Smooth muscle cell (in vitro differentiated cells): ENCODE results near the gene NTSR1. TPM values are rescaled to one million over a fixed set of nuclear protein-coding genes. Genes with fewer than 3 reads are reported as not detected.

Experiments
- DNase-seq: peaks from one replicate; lab custom pipeline; 2025; ENCODE audit not compliant: unreplicated experiment; lab: John Stamatoyannopoulos, UW
- H2AFZ ChIP-seq: fragments of 200-600 bp; sonication (generic); 2 replicates; pipeline ENCODE4 v1.6.0; 2016; ENCODE audit warnings: antibody characterized with exemption, low read depth, mild to moderate bottlenecking
- H3F3A ChIP-seq: fragments of 200-600 bp; sonication (generic); 2 replicates; pipeline ENCODE4 v1.6.0; 2017; ENCODE audit warnings: antibody characterized with exemption, low read depth
- H3K27ac ChIP-seq: fragments of 200-600 bp; sonication (generic); 2 replicates; pipeline ENCODE4 v1.5.1; 2016; ENCODE audit warnings: low read depth, mild to moderate bottlenecking
- H3K27me3 ChIP-seq: fragments of 200-600 bp; sonication (generic); 2 replicates; pipeline ENCODE4 v1.6.1; 2016; ENCODE audit warnings: low read depth, mild to moderate bottlenecking
- H3K36me3 ChIP-seq: fragments of 200-600 bp; sonication (generic); 2 replicates; pipeline ENCODE4 v1.5.1; 2016; ENCODE audit warnings: low read depth
- H3K4me1 ChIP-seq: fragments of 200-600 bp; sonication (generic); 2 replicates; pipeline ENCODE4 v1.5.1; 2016; ENCODE audit warnings: low read depth
- H3K4me2 ChIP-seq: fragments of 200-600 bp; sonication (generic); 2 replicates; pipeline ENCODE4 v1.6.0; 2016; ENCODE audit warnings: mild to moderate bottlenecking
- H3K4me3 ChIP-seq: fragments of 200-600 bp; sonication (generic); 2 replicates; pipeline ENCODE4 v1.5.1; 2016; ENCODE audit warnings: mild to moderate bottlenecking
- H3K79me2 ChIP-seq: fragments of 200-600 bp; sonication (generic); 2 replicates; pipeline ENCODE4 v1.6.0; 2016; ENCODE audit warnings: low read depth, mild to moderate bottlenecking
- H3K9ac ChIP-seq: fragments of 200-600 bp; sonication (generic); 2 replicates; pipeline ENCODE4 v1.6.0; 2016; ENCODE audit warnings: low read depth
- H3K9me3 ChIP-seq: fragments of 200-600 bp; sonication (generic); replicated peaks from 2 replicates; pipeline ENCODE4 v1.5.1; 2016; ENCODE audit warnings: low read depth
- H4K20me1 ChIP-seq: fragments of 200-600 bp; sonication (generic); 2 replicates; pipeline ENCODE4 v1.6.0; 2016; ENCODE audit warnings: low read depth
- whole genome bisulfite sequencing: methylation state at CpG from one replicate; pipeline ENCODE4 v1.1.7; 2016; ENCODE audit warnings: low lambda C conversion rate; 5-methylcytosine and 5-hydroxymethylcytosine counted together
- polyA plus RNA-seq: library from polyadenylated mRNA; unstranded; fragments of >200 nt; fragmentation: Nextera tagmentation; extraction: Ambion mirVana; gene quantifications from 2 replicates; pipeline ENCODE4 v1.2.1, GENCODE V29; 2016
- total RNA-seq: library from RNA; depleted of rRNA; stranded (reverse); fragments of >200 nt; gene quantifications from 2 replicates; pipeline ENCODE4 v1.2.3, GENCODE V29; 2014
- TF ChIP-seq, protein P1 (sequence below): fragments of 200-600 bp; sonication (generic); IDR thresholded peaks from 2 replicates; pipeline ENCODE4 v1.5.1; 2017; ENCODE audit warnings: borderline replicate concordance, mild to moderate bottlenecking, antibody characterized with exemption; ENCODE audit not compliant: insufficient read depth, poor library complexity, severe bottlenecking

Gene NTSR1
- total and polyA plus RNA-seq, 2 experiments from 2014 or later: 0.09 TPM; not detected in 1

DNA sequence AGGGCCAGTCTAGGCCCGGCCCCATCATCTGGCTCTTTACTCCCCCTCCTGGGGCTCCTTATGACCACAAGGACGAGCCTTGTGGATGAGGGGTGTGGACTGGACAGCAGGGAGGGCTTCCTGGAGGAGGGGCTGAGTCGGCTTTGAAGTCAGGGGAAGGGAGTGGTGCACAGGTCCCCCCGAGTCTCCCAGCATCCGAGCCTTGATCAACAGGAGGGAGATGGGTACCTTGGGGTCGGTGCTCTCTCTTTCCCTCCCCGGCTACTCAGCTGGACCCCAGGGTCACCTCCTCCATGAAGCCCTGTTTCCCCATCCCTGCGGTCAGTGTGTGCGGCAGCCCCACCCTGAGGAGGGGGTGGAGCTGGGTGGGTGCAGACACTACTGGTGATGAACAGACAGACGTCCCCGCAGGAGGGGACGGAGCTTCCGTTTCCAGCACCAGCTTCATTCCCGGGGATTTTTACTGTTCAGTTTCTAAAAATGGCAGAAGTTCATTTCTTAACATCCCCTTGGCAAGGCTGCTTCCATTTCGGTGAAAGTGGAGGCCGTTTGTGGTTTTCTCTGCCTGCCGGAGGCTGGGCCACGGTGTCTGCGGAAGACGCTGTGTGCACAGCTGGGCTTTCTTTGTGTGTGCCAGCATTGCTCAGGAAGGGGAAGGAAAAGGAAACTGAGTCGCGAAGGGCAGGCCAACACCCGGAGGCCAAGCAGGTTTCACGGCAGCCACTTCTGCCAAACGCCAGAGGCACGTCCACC lies 19.6 kb downstream of the NTSR1 start:
- Histone ChIP-seq H3K9me3 (no peaks in the 10 kb centered on the region), H3K27ac (no peak overlapping the region), H4K20me1 (no peaks in the 10 kb centered on the region), H3K9ac (no peak overlapping the region), H2AFZ (no peak overlapping the region), H3K4me2 (no peak overlapping the region), H3K4me1 (no peaks in the 10 kb centered on the region), H3K27me3 (peaks cover 9% of the 10 kb centered on the region), H3K4me3 (no peak overlapping the region), H3K79me2 (no peaks in the 10 kb centered on the region), H3K36me3 (no peaks in the 10 kb centered on the region), H3F3A (no peaks in the 10 kb centered on the region)
- DNase-seq: no peak
- 84% methylated on average over 26 of the region's 26 CpGs for WGBS
- TF ChIP-seq, protein P1, sequence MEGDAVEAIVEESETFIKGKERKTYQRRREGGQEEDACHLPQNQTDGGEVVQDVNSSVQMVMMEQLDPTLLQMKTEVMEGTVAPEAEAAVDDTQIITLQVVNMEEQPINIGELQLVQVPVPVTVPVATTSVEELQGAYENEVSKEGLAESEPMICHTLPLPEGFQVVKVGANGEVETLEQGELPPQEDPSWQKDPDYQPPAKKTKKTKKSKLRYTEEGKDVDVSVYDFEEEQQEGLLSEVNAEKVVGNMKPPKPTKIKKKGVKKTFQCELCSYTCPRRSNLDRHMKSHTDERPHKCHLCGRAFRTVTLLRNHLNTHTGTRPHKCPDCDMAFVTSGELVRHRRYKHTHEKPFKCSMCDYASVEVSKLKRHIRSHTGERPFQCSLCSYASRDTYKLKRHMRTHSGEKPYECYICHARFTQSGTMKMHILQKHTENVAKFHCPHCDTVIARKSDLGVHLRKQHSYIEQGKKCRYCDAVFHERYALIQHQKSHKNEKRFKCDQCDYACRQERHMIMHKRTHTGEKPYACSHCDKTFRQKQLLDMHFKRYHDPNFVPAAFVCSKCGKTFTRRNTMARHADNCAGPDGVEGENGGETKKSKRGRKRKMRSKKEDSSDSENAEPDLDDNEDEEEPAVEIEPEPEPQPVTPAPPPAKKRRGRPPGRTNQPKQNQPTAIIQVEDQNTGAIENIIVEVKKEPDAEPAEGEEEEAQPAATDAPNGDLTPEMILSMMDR: no peak

DNA sequence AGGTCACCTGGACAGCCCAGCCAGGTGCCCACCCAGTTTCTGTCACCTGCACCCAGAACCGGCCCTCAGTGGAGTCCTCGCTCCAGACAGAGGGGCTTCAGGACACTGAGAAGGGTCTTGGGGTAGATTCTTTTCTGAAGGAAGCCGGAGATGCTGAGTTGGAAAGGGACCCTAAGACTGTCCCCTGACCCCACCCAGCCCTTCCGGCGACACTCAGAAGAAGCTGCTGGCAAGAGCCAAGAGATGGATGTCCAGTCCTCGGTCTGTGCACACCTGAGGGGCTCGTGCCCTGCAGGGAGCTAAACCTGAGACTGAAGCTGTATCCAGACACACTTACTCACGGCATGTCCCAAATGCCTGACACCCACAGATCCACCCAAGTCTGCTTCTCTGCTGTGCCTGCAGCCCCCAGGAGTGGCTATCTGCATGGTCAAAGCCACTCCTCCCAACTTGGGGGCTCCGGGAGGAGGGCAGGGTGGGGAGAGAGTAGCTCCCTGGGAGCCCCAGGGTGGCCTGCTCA lies 20.2 kb downstream of the NTSR1 start:
- H3K27me3 ChIP-seq: peaks cover 6% of the 10 kb centered on the region
- no peak overlapping the region for H3K4me3 ChIP-seq
- H3F3A ChIP-seq: no peaks in the 10 kb centered on the region
- no peak overlapping the region for H2AFZ ChIP-seq
- H3K4me1 ChIP-seq: no peaks in the 10 kb centered on the region
- H3K9ac ChIP-seq: no peak overlapping the region
- DNase-seq: no peak
- no peaks in the 10 kb centered on the region for H3K9me3 ChIP-seq
- no peaks in the 10 kb centered on the region for H3K79me2 ChIP-seq
- no peaks in the 10 kb centered on the region for H3K36me3 ChIP-seq
- no peak overlapping the region for H3K27ac ChIP-seq
- TF ChIP-seq, protein P1: no peak
- H4K20me1 ChIP-seq: no peaks in the 10 kb centered on the region
- WGBS: 88% methylated on average over 9 of the region's 9 CpGs
- H3K4me2 ChIP-seq: no peak overlapping the region

DNA sequence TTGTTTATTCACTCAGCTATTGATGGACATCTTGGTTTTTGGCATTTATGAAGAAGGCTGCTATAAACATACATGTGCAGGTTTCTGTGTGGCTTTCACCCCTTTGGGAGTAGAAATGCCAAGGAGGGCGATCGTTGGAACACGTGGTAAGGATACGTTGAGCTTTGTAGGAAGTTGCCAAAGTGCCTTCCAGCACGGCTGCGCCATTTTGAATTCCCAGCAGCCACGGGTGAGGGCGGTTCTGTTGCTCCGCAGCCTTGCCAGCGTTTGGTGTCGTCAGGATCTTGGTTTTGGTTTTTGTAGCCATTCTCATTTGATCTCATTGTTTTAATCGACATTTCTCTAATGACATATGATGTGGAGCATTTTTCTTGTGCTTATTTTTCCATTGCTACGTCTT lies 21.8 kb downstream of the NTSR1 start:
- H3K4me2 ChIP-seq: no peak overlapping the region
- H3K9ac ChIP-seq: no peak overlapping the region
- no peak overlapping the region for H3K27ac ChIP-seq
- H2AFZ ChIP-seq: no peak overlapping the region
- 95% methylated on average over 13 of the region's 13 CpGs for WGBS
- no peak for DNase-seq
- H3K4me1 ChIP-seq: no peaks in the 10 kb centered on the region
- no peaks in the 10 kb centered on the region for H3F3A ChIP-seq
- peaks cover 6% of the 10 kb centered on the region for H3K27me3 ChIP-seq
- H3K4me3 ChIP-seq: no peak overlapping the region
- TF ChIP-seq, protein P1: no peak
- H3K79me2 ChIP-seq: no peaks in the 10 kb centered on the region
- no peaks in the 10 kb centered on the region for H3K9me3 ChIP-seq
- H4K20me1 ChIP-seq: no peaks in the 10 kb centered on the region
- H3K36me3 ChIP-seq: no peaks in the 10 kb centered on the region
